ENCODE data around the gene ANKIB1. TPM values are rescaled to one million over a fixed set of nuclear protein-coding genes. Genes with fewer than 3 reads are reported as not detected.

ANKIB1 gene
- total RNA-seq, result 43.5 and 60.4 TPM in 2 replicates

GRCh38 chr7:92245487-92246359, at the start of gene ANKIB1, which contains the start of gene KRIT1:
ANKIB1 (plus strand) TSS chr7:92245974; CDS start chr7:92294979, 49,005 bp downstream.
KRIT1 (minus strand) TSS chr7:92245914; CDS start chr7:92242135, 3,779 bp downstream.

GRCh38 chr7:92447345-92448204, 201.8 kb downstream of the ANKIB1 start, which contains the start of gene GATAD1:
GATAD1 (plus strand) TSS chr7:92447482; CDS start chr7:92447730, 248 bp downstream.

Other genes with a start within 250 kb of the ANKIB1 start
- gene CYP51A1, start 111.5 kb upstream of the ANKIB1 start, total RNA-seq, result 149 and 161 TPM in 2 replicates
- gene LRRD1, start 66.8 kb upstream of the ANKIB1 start, total RNA-seq, result 0.12 and 0.13 TPM in 2 replicates
- 45.2 and 52.5 TPM in 2 replicates for gene KRIT1, start 60 bp upstream of the ANKIB1 start, total RNA-seq
- gene GATAD1, start 201.5 kb downstream of the ANKIB1 start, total RNA-seq, result 16.1 and 23.1 TPM in 2 replicates
- gene ERVW-1, start 232.0 kb downstream of the ANKIB1 start, total RNA-seq, result not detected in 2 replicates